NCI-H345 treated with DMSO at 0.1 percent for 48 hours (cell line): Measurements from ENCODE around the gene CERS5.

Source experiments
- DNase-seq: peaks from one replicate; lab custom pipeline; 2025; ENCODE audit not compliant: unreplicated experiment; lab: John Stamatoyannopoulos, UW

The CERS5 gene

DNA sequence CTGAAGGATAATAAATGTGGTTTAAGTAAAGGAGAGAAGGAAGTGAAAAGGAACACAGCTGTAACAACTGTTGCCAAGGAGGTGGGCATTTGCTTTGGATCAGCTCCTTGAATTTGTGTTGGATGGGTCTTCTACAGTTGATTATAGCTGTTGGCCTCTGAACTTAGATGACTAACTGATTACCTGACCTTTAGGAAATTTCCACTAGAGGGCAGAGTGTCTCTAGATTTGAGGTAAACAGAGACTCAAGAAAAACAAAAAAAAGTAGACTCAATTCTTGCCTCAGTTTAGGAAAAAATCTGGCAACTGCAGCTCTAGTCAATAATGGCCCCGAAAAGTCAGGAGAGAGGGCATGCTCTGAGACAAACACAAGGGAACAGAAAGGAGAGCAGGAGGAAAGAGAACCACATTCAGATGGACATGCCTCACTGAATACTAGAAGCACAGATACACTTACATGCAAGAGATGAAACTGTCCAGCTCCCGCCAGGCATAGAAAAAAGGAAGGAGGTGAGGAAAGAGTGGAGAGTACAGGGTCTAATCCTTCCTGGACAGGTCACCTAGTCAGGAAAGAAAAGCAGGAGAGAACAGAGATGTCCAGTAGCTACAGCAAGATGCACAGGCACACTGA lies 34.5 kb downstream of the CERS5 start:
- DNase-seq = no peak

DNA sequence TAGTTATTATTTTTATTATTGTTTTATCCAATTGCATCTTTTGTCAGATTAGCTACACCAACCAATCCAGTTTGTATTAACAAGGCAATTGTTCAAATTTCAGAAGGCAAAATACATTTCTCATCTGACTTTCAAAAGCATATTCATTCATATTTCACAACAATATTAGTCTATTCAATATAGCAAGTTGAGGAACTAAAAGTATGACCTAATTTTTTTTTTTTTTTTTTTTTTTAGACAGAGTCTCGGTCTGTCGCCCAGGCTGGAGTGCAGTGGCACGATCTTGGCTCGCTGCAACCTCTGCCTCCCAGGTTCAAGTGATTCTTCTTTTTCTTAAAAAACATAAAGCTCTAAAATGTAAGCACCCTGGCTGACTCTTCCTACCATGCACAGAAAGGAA lies 37.9 kb downstream of the CERS5 start:
- DNase-seq = no peak

DNA sequence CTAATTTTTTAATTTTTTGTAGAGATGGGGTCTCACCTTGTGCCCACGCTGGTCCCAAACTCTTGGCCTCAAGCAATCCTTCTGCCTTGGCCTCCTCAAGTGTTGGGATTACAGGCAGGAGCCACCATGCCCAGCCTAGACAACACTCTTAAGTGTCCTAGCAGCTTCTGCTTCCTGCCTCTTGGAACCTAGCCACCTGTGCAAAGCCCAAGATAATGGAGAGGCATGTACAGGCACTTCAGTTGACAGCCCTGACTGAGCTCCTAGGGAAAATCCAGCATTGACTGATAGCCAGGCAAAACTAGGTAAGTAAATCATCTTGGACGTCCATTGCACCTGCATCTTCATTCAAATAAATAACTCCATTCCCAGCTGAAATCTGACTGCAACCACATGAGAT lies 39.6 kb downstream of the CERS5 start:
- no peak for DNase-seq

DNA sequence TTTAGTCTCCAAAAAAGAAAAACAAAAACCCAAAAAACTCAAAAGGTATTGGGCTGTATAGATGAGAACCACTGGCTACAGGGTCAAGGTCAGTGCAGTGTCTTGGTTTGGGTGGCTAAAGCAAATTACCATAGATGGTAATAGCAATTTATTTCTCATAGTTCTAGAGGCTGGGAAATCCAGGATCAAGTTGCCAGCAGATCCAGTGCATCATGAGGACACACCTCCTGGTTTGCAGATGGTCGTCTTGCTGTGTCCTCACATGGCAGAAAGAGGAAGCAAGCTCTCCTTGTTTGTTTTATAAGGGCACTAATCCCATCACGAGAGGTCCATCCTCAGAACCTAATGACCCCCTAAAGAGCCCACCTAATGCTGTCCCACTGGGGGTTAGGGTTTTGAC lies 44.0 kb downstream of the CERS5 start:
- no peak for DNase-seq

DNA sequence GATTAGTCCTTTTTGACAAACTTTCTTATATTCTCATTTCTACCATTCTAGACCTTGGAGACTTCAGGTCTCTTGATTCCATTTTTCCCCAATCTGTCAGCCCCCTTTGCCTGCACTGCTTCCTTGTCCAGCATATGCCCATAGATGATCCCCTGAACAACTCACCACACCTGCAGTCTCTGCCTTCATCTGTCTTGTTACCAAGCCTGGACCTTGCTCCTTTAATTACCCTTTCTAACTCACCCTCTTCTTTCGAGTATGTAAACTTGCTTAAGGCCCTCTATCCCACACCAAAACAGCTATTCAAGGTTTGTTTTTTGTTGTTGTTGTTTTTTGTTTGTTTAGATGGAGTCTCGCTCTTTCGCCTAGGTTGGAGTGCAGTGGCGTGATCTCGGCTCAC lies 45.5 kb downstream of the CERS5 start:
- no peak for DNase-seq

DNA sequence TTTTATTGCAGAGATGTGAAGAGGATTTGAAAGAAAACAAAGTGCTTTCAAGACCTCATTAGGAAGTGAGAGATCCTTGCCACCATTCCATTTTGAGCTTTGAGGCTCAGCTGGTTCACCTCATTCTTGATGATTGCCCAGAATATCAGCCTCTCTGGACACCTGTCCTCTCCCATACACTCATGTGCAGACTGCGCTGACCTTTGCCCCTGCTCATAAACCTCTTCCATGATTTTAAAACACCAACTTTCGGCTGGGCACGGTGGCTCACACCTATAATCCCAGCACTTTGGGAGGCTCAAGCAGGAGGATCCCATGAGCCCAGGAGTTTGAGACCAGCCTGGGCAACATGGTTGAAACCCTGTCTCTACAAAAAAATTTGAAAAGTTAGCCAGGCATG lies 46.2 kb downstream of the CERS5 start:
- no peak for DNase-seq

DNA sequence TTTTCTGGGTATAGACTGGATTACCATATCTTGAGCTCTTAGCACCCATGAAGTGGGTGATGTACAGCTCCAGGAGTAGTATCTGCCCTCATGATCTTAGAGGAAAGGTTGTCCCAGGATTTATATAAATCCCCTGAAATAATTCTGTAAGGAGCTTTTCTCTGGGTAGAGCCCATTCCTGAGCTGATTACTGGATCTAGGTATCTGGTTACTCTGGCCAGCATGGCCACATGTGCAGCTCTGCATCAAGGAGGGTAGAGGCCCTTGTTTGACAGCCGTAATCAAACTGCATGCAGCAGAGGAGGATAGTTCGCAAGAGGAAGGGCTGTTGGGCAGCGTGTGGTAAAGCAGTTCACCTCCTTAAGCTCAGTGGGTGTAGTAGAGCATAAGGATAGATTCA lies 46.6 kb downstream of the CERS5 start:
- no peak for DNase-seq

DNA sequence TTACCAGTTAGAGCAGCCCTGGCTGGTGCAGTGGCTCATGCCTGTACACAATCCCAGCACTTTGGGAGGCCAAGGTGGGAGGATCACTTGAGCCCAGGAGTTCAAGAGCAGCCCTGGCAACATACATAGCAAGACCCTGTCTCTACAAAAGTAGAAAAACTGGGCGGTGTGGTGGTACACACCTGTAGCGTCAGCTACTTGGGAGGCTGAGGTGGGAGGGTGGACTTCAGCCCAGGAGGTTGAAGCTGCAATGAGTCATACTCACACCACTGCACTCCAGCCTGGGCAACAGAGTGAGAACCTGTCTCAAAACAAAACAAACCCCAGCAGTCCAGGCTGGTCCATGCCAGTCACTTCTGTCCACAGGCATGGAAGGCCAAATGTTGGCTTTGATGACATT lies 47.8 kb downstream of the CERS5 start:
- no peak for DNase-seq

DNA sequence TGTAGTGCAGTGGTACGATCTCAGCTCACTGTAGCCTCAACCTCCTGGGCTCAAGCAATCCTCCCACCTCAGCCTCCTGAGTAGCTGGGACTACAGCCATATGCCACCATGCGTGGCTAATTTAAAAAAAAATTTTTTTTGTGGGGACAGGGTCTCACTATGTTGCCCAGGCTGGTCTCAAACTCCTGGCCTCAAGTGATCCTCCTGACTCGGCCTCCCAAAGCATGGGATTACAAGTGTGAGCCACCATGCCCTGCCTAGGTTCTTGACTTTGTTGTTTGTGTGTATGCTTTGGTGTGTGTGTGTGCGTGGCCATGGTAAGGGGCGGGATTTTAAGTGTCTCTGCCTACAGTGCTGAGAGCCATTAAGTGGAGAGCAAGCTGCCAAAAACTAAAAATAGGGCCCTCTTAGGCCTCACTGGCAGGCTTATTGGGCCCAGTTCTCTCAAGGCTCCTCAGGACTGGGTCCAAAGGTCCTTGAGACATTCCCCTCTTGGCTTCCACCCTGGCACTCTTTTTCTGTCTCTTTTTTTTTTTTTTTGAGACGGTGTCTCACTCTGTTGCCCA lies 50.0 kb downstream of the CERS5 start:
- no peak for DNase-seq

DNA sequence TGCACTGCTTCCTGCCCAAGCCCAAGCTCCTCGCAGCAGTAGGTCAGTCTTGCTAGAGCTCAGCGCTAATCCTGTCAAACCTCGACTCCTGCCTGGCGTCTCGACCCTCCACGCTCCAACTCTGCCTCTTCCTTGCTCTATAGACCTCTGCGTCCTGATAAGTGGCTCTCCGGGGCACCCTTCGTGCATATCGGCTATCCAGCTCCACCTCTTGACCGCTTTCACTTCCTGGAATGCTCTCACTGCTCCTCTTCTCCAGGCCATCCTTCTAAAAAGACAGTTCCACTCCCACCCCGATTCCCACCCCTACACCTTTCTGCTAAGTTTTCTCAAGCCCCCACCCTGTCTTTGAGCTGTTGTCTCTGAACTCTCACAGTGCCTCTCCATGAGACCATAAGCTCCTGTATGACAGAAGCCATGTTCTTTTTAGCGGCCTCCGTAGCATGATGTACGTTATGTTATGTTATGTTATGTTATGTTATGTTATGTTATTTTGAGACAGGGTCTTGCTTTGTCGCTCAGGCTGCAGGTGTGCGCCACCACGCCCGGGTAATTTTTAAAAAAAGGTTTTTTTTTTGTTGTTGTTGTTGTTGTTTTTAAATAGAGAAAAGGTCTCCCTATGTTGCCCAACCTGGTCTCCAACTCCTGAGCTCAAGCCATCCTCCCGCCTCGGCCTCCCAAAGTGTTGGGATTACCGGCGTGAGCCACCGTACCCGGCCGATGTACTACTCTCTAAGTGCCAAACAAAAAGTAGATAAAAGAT lies 54.5 kb downstream of the CERS5 start:
- DNase-seq = no peak

DNA sequence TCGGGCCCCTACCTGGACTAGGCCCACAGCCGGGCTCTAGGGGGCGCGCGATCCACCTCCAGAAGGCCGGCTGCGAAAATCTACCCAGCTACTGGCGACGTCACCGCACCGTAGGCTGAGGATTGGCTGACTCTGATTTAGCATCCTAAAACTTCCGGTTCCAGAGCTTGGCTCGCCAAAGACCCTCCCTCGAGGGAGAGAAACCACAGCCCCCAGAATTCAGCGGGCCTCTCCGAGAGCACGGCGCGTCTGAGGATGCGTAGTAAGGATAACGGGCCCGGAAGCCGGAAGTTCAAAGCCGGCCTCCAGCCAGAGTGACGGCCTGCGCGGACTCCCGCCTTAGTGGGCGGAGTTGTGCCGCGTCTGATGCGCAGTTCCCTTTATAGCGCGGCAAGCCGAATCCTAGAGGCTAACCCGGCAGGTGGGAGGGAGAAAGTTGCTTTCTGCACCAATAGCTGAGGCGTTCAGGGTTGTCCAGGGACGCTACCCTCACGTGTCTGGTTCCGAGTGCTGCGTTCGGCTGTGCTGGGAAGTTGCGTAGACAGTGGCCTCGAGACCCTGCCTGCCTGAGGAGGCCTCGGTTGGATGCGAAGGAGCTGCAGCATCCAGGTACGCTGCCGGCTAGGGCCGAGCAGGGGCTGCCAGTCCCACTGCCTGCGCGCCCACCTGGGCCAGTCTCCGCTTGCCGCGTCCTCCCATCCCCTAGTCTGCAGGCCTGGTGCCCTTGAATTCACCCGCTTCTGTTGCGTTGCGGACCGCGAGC lies 55.3 kb downstream of the CERS5 start, which contains the start of gene COX14:
Gene COX14, plus strand, starts transcription at position 544 of the 763 bp plus-strand sequence. CDS start 7,808 bp downstream, outside the sequence.
- DNase-seq = peak; percentile 88

DNA sequence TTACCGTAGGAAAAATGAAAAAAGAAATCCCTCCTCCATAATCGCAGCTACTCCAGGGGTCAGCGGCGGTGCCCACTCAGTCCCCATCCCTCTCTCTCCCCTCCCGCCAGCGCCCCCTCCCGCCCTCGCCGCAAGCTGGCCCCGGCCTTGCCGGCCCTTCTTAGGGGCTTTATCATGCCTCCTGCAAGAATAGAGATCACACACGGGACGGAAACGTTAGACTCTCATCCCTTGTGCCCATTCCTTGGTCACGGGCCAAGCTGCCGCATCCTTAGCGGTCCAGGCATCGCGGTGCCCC lies 55.8 kb downstream of the CERS5 start:
- DNase-seq = no peak

DNA sequence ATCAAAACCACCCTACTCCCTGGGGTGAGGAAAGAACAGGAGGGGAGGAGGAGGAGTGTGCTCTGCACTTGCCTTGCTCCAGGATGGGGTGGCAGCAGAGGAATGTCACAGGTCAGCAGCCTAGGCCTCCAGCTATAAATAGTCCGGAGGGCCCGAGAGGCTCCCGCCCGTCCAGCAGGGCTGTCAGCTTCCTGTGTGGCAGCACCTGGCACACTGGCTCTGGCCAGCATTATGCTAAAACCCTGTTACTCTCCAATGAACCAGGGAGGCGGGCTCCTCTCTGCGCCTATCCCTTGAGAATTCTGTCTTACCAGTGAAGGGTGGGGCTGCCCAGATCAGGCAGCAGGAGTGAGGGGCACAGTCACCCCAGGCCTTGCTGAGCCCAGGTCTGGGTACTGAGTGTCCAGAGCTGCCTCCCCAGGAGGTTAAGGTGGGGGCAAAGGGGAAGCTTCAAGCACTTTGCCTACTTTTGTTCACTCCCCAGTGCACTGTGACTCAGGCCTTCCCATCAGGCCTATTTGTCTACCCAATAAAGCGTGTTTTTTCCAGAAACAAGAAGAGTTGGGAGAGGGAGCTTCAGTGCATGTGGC lies 56.3 kb downstream of the CERS5 start:
- no peak for DNase-seq

DNA sequence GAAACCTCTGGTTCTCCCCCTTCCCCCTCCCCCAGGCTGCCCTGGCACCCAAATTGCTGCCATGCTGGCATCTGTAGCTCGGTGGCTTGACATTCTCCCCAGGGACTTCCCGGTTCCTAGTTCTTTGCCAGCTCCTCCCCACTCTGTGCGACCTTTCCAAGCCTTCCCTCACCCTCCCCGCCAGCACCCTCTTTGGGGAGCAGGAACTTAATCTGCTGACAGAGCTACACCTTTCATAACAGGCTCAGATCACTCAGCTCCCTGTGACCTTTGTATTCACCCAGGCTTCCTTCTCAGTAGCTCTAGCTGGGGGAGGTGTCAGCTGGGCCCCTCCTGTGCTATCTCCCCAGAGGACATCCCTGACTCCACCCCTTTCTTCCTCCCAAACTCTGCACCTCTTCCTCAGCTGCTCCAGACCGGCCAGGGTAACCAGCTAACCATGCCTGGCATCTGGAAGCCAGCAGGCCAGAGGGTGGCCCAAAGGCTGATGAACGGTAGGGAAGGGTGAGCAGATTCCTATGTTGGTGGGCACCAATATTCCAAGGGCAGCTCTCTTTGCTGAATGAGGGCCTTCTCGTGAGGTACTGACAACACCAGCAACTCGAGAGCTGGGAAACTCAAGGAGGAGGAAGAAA lies 56.9 kb downstream of the CERS5 start:
- DNase-seq = no peak

DNA sequence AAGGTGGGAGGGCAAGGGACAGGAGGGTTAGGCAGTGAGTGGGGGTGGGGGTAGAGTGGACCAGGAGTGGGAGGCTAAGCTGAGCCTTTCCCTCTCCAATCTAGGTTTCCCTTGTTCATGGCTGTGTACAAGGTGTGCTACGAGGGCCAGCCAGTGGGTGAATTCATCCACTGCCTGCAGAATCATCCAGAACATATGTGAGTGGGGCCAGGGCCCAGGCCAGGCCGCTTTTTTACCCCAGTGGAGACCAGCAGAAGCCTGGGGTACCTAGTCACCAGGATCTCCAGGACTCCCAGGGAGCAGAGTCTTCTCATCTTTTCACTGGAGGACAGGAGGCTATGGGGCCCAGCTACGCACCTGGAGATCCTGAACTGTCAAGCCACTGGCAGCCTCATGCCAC lies 57.9 kb downstream of the CERS5 start:
- no peak for DNase-seq

DNA sequence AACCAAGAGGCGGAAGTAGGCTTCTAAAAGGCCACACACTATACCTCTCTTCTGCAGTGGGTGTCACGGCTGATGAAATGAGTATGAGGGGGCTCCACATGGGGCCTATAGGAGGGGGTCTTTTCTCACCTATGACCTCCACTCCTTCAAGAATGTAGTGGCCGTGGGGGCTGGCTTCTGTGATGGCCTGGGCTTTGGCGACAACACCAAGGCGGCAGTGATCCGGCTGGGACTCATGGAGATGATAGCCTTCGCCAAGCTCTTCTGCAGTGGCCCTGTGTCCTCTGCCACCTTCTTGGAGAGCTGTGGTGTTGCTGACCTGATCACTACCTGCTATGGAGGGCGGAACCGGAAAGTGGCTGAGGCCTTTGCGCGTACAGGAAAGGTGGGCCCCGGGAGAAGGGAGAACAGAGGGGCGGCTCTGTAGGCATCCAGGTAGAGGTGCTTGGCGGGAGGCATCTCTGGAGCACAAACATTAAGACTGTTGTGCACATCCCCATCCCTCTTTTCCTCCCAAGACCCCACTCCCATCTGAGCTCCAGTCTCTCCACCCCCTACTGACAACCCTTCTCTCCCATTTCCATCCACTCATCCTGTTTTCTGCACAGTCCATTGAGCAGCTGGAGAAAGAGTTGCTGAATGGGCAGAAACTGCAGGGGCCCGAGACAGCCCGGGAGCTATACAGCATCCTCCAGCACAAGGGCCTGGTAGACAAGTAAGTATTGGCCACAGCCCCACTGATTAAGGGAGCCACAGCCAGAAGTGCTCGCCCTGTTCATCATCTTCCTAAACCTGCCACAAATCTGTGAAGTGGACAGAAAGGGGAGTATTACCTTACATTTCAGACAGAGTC lies 59.5 kb downstream of the CERS5 start:
- DNase-seq = no peak

DNA sequence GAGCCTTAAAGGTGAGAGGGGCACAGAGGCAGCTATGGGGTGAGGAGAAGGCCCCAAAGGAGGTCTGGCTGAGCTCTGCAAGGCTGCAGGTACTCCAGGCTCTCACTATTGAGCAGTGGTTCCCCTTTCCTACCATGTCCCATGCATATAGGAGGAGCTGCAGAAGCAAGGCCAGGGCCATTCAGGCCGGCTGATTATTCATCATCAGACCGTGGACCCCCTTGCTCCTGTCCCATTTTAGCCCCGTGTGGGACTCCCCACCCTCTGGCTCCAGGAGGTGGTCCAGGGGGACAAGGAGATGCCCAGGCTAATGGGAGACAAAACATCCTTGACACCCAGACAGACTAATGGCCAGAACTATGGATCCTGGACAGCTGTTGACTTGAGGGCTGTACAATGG lies 60.3 kb downstream of the CERS5 start:
- DNase-seq = no peak

DNA sequence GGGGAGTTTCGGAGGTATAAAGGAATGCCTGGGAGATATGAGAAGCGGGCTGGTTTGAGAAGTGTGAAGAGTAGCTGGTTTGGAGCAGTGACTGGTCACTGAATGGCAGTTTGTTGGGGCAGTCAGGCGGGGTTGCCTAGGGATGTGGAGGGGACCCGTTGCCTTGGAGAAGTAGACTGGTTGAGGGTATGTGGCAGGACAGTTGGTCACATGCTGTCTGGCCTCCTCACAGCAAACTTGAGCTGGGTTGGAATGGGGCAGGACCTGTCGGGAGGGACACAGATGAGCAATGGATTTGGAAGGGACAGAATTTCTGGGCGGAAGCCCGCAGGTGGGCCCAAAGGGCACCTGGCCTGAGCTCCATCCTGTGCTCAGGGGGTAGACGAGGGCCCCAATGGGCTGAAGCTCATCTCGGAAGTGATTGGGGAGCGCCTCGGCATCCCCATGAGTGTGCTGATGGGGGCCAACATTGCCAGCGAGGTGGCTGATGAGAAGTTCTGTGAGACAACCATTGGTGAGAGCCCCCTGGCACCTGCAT lies 61.2 kb downstream of the CERS5 start:
- no peak for DNase-seq

DNA sequence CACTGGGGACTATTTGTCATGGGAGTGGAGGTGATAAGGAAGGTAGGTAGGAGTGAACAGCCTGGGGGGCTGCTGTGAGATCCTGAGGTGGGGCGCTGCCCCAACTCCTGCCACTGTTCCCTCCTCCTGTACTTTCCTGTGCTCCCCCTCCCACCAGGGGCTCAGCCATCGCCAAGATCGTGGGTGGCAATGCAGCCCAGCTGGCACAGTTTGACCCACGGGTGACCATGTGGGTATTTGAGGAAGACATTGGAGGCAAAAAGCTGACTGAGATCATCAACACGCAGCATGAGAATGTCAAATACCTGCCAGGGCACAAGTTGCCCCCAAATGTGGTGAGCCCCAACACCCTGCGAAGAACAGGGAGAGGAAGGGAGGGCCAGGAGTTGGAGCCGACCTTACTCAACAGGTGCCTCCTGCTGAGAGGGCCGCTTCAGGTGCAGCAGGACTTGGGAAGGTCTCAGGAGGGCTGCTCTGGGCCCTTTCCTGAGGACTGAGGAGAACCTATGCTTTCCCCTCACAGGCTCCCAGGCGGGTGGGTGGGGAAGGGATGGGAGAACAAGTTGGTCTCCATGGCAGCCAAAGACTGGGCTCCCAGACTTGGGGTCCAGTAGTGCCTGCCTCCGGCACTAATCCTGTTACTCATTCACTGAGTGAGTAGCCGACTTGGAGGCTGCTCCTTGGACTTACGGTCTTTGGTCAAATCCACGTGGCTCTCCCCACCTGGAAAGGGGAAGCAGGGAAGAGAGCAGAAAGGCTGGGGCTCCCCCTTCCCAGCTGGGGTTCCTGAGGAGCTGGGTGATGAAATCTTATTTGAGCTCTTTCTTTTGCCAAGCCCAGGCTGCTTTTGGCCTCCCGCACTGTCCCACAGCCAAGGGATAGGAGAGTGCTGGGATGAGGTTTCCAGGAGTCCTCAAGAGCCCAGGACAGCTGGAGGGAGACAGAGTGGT lies 62.5 kb downstream of the CERS5 start:
- DNase-seq = no peak
